ENCODE data around the gene ECHDC3.

ECHDC3 gene

GRCh38 chr10:11713963-11714362 lies 28.2 kb upstream of the ECHDC3 start:
- H3K14ac ChIP-seq (ENCODE audit: low read length), result no peak overlapping the region
- no peak overlapping the region for H3K4me2 ChIP-seq (ENCODE audit: insufficient read depth, low read length, poor library complexity, severe bottlenecking)
- no peak overlapping the region for H3K23ac ChIP-seq (ENCODE audit: low read depth, low read length, poor library complexity)
- H2BK15ac ChIP-seq (ENCODE audit: low read length), result no peak overlapping the region
- H3K4me3 ChIP-seq (ENCODE audit: low read length in 2 of 2), result no peak overlapping the region
- no peak overlapping the region for H2BK5ac ChIP-seq (ENCODE audit: low read length)
- H3K27me3 ChIP-seq (ENCODE audit: control insufficient read depth in 3 of 3, insufficient read depth in 3 of 3, low read depth in 1 of 3, low read length in 3 of 3), result peaks cover 0 to 2% (median 0%) of the 10 kb centered on the region in 3 experiments
- H3K9me3 ChIP-seq (replicated peaks in 1 of 2; ENCODE audit: control insufficient read depth in 2 of 2, insufficient read depth in 1 of 2, low read depth in 1 of 2, low read length in 2 of 2), result peaks cover 0 to 4% of the 10 kb centered on the region in 2 donors
- no peak overlapping the region for H3K9ac ChIP-seq (ENCODE audit: low read depth, low read length, poor library complexity)
- H2AK5ac ChIP-seq (ENCODE audit: low read depth, low read length), result no peak overlapping the region
- peaks cover 5 to 6% of the 10 kb centered on the region in 2 donors for H3K4me1 ChIP-seq (ENCODE audit: control insufficient read depth in 2 of 2, insufficient read depth in 1 of 2, low read depth in 1 of 2, low read length in 2 of 2)
- no CpG with 5 or more reads among the region's 10 CpGs for WGBS, 2 donors (ENCODE audit: extremely low coverage in 2 of 2, insufficient read length in 2 of 2, insufficient replicate concordance in 1 of 2)
- no peaks in the 10 kb centered on the region for H3K79me1 ChIP-seq (ENCODE audit: low read depth, low read length)
- H4K91ac ChIP-seq (ENCODE audit: low read depth, low read length, poor library complexity), result no peak overlapping the region
- no peak overlapping the region for H2BK120ac ChIP-seq (ENCODE audit: low read depth, low read length)
- no peak overlapping the region for H3K4ac ChIP-seq (ENCODE audit: low read length)
- H2BK12ac ChIP-seq (ENCODE audit: low read length), result no peak overlapping the region
- peak overlapping the region; percentile 70 for H2AFZ ChIP-seq (ENCODE audit: low read length)
- DNase-seq (ENCODE audit: low spot score), result no peak
- no peak overlapping the region for H3K18ac ChIP-seq (ENCODE audit: low read length)
- H4K8ac ChIP-seq (ENCODE audit: low read depth, low read length), result no peak overlapping the region
- no peak overlapping the region for H3K27ac ChIP-seq (replicated peaks; ENCODE audit: low read length)
- H3K36me3 ChIP-seq (replicated peaks in 1 of 2; ENCODE audit: control insufficient read depth in 2 of 2, insufficient read depth in 2 of 2, low read length in 2 of 2), result no peaks in the 10 kb centered on the region

- H2BK12ac ChIP-seq (ENCODE audit: low read length), result no peak overlapping the region
- no peak overlapping the region for H2BK120ac ChIP-seq (ENCODE audit: low read depth, low read length)
- no CpG with 5 or more reads among the region's 9 CpGs for WGBS, 2 donors (ENCODE audit: extremely low coverage in 2 of 2, insufficient read length in 2 of 2, insufficient replicate concordance in 1 of 2)
- peak overlapping the region; percentile 9 for H3K9ac ChIP-seq (ENCODE audit: low read depth, low read length, poor library complexity)
- no peaks in the 10 kb centered on the region for H3K79me1 ChIP-seq (ENCODE audit: low read depth, low read length)
- H3K4ac ChIP-seq (ENCODE audit: low read length), result no peak overlapping the region
- H3K4me2 ChIP-seq (ENCODE audit: insufficient read depth, low read length, poor library complexity, severe bottlenecking), result no peak overlapping the region
- no peak overlapping the region for H3K23ac ChIP-seq (ENCODE audit: low read depth, low read length, poor library complexity)
- peak overlapping the region; percentile 49 for H2AK5ac ChIP-seq (ENCODE audit: low read depth, low read length)
- H2BK15ac ChIP-seq (ENCODE audit: low read length), result no peak overlapping the region
- peaks cover 0 to 2% (median 0%) of the 10 kb centered on the region in 3 experiments for H3K27me3 ChIP-seq (ENCODE audit: control insufficient read depth in 3 of 3, insufficient read depth in 3 of 3, low read depth in 1 of 3, low read length in 3 of 3)
- H2AFZ ChIP-seq (ENCODE audit: low read length), result no peak overlapping the region
- peaks cover 0 to 4% of the 10 kb centered on the region in 2 donors for H3K9me3 ChIP-seq (replicated peaks in 1 of 2; ENCODE audit: control insufficient read depth in 2 of 2, insufficient read depth in 1 of 2, low read depth in 1 of 2, low read length in 2 of 2)
- no peak overlapping the region for H3K27ac ChIP-seq (replicated peaks; ENCODE audit: low read length)
- H3K14ac ChIP-seq (ENCODE audit: low read length), result no peak overlapping the region
- DNase-seq (ENCODE audit: low spot score), result no peak
- peak overlapping the region; percentile 58 for H3K18ac ChIP-seq (ENCODE audit: low read length)
- H3K4me1 ChIP-seq (ENCODE audit: control insufficient read depth in 2 of 2, insufficient read depth in 1 of 2, low read depth in 1 of 2, low read length in 2 of 2), result peaks cover 5 to 6% of the 10 kb centered on the region in 2 donors
- no peak overlapping the region for H2BK5ac ChIP-seq (ENCODE audit: low read length)
- H4K91ac ChIP-seq (ENCODE audit: low read depth, low read length, poor library complexity), result no peak overlapping the region
- H4K8ac ChIP-seq (ENCODE audit: low read depth, low read length), result no peak overlapping the region
- no peaks in the 10 kb centered on the region for H3K36me3 ChIP-seq (replicated peaks in 1 of 2; ENCODE audit: control insufficient read depth in 2 of 2, insufficient read depth in 2 of 2, low read length in 2 of 2)
- peak overlapping the region in 1 of 2 donors; percentile 20 for H3K4me3 ChIP-seq (ENCODE audit: low read length in 2 of 2)
Measured at GRCh38 chr10:11714750-11715365, 27.3 kb upstream of the ECHDC3 start.

DNA sequence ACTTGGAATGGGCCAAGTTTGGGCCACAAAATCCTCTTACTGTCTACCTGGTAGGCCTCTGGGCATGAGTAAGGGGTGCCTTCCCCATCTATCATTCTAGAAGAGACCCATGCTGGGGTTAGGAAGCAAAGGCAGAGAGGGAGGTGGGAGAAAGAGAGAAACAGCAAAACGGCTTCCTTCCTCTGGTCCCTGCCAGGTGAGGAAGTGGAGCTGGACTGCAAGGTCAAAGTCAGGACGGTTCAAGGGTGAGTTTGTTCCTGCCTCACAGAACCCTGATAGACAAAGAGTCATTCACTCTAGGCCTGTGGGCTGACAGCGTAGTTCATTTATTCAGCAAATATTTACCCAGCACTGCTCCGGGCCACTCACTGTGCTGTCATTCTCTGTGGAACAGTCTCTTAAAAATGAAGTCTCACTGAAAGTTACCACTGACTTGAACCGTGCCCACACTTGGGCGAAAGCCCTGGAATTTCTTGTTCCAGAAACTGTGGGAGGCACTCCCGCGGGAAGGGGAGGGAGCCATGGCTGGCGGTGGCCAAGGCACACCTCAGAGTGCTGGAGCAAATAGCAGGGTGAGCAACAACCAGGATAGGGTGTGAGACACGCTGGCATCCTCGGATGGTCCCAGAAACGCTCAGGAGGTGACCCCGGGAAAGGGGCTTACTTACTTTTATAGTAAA lies 26.2 kb upstream of the ECHDC3 start:
- Histone ChIP-seq H3K4me3 (ENCODE audit: low read length in 2 of 2) (no peak overlapping the region), H2BK5ac (ENCODE audit: low read length) (no peak overlapping the region), H3K4me1 (ENCODE audit: control insufficient read depth in 2 of 2, insufficient read depth in 1 of 2, low read depth in 1 of 2, low read length in 2 of 2) (peaks cover 5 to 6% of the 10 kb centered on the region in 2 donors), H3K27me3 (ENCODE audit: control insufficient read depth in 3 of 3, insufficient read depth in 3 of 3, low read depth in 1 of 3, low read length in 3 of 3) (peaks cover 0 to 2% (median 0%) of the 10 kb centered on the region in 3 experiments), H2AFZ (ENCODE audit: low read length) (no peak overlapping the region), H3K9ac (ENCODE audit: low read depth, low read length, poor library complexity) (no peak overlapping the region), H3K23ac (ENCODE audit: low read depth, low read length, poor library complexity) (no peak overlapping the region), H4K8ac (ENCODE audit: low read depth, low read length) (no peak overlapping the region), H3K14ac (ENCODE audit: low read length) (no peak overlapping the region), H2BK15ac (ENCODE audit: low read length) (no peak overlapping the region), H2BK120ac (ENCODE audit: low read depth, low read length) (no peak overlapping the region), H3K4ac (ENCODE audit: low read length) (no peak overlapping the region), H3K79me1 (ENCODE audit: low read depth, low read length) (no peaks in the 10 kb centered on the region), H2AK5ac (ENCODE audit: low read depth, low read length) (no peak overlapping the region), H3K9me3 (replicated peaks in 1 of 2; ENCODE audit: control insufficient read depth in 2 of 2, insufficient read depth in 1 of 2, low read depth in 1 of 2, low read length in 2 of 2) (peaks cover 0 to 4% of the 10 kb centered on the region in 2 donors), H3K18ac (ENCODE audit: low read length) (no peak overlapping the region), H3K4me2 (ENCODE audit: insufficient read depth, low read length, poor library complexity, severe bottlenecking) (no peak overlapping the region), H3K36me3 (replicated peaks in 1 of 2; ENCODE audit: control insufficient read depth in 2 of 2, insufficient read depth in 2 of 2, low read length in 2 of 2) (no peaks in the 10 kb centered on the region), H2BK12ac (ENCODE audit: low read length) (no peak overlapping the region), H3K27ac (replicated peaks; ENCODE audit: low read length) (no peak overlapping the region), H4K91ac (ENCODE audit: low read depth, low read length, poor library complexity) (no peak overlapping the region)
- DNase-seq (ENCODE audit: low spot score), result no peak
- WGBS, 2 donors (ENCODE audit: extremely low coverage in 2 of 2, insufficient read length in 2 of 2, insufficient replicate concordance in 1 of 2), result no CpG with 5 or more reads among the region's 13 CpGs

- H2BK12ac ChIP-seq (ENCODE audit: low read length), result no peak overlapping the region
- no peak overlapping the region for H2BK15ac ChIP-seq (ENCODE audit: low read length)
- H3K4me2 ChIP-seq (ENCODE audit: insufficient read depth, low read length, poor library complexity, severe bottlenecking), result no peak overlapping the region
- H3K14ac ChIP-seq (ENCODE audit: low read length), result no peak overlapping the region
- H3K36me3 ChIP-seq (replicated peaks in 1 of 2; ENCODE audit: control insufficient read depth in 2 of 2, insufficient read depth in 2 of 2, low read length in 2 of 2), result no peaks in the 10 kb centered on the region
- no peaks in the 10 kb centered on the region for H3K79me1 ChIP-seq (ENCODE audit: low read depth, low read length)
- no peak for DNase-seq (ENCODE audit: low spot score)
- H3K4ac ChIP-seq (ENCODE audit: low read length), result no peak overlapping the region
- H2BK5ac ChIP-seq (ENCODE audit: low read length), result no peak overlapping the region
- no peak overlapping the region for H4K8ac ChIP-seq (ENCODE audit: low read depth, low read length)
- H3K4me3 ChIP-seq (ENCODE audit: low read length in 2 of 2), result no peak overlapping the region
- no CpG with 5 or more reads among the region's 4 CpGs for WGBS, 2 donors (ENCODE audit: extremely low coverage in 2 of 2, insufficient read length in 2 of 2, insufficient replicate concordance in 1 of 2)
- H4K91ac ChIP-seq (ENCODE audit: low read depth, low read length, poor library complexity), result no peak overlapping the region
- no peak overlapping the region for H2AK5ac ChIP-seq (ENCODE audit: low read depth, low read length)
- no peak overlapping the region for H3K18ac ChIP-seq (ENCODE audit: low read length)
- H3K23ac ChIP-seq (ENCODE audit: low read depth, low read length, poor library complexity), result no peak overlapping the region
- H2AFZ ChIP-seq (ENCODE audit: low read length), result no peak overlapping the region
- H3K27ac ChIP-seq (replicated peaks; ENCODE audit: low read length), result no peak overlapping the region
- H3K9ac ChIP-seq (ENCODE audit: low read depth, low read length, poor library complexity), result no peak overlapping the region
- peaks cover 0 to 4% of the 10 kb centered on the region in 2 donors for H3K9me3 ChIP-seq (replicated peaks in 1 of 2; ENCODE audit: control insufficient read depth in 2 of 2, insufficient read depth in 1 of 2, low read depth in 1 of 2, low read length in 2 of 2)
- H3K27me3 ChIP-seq (ENCODE audit: control insufficient read depth in 3 of 3, insufficient read depth in 3 of 3, low read depth in 1 of 3, low read length in 3 of 3), result peaks cover 0 to 2% (median 0%) of the 10 kb centered on the region in 3 experiments
- H3K4me1 ChIP-seq (ENCODE audit: control insufficient read depth in 2 of 2, insufficient read depth in 1 of 2, low read depth in 1 of 2, low read length in 2 of 2), result peaks cover 5 to 6% of the 10 kb centered on the region in 2 donors
- H2BK120ac ChIP-seq (ENCODE audit: low read depth, low read length), result no peak overlapping the region
Measured at GRCh38 chr10:11716686-11717085, 25.5 kb upstream of the ECHDC3 start.

All from neuronal stem cell (in vitro differentiated cells).